NCI-H2107 treated with DMSO at 0.1 percent for 48 hours (cell line): ENCODE results near the gene EXOC4.
"Not testable (repeated sequence)": the region's sequence is repeated elsewhere in the genome, so short reads cannot be mapped to it uniquely, and the experiment has no call there.

ENCODE experiments used
- DNase-seq: peaks from one replicate; lab custom pipeline; 2025; ENCODE audit not compliant: unreplicated experiment; lab: John Stamatoyannopoulos, UW

Gene EXOC4

DNA sequence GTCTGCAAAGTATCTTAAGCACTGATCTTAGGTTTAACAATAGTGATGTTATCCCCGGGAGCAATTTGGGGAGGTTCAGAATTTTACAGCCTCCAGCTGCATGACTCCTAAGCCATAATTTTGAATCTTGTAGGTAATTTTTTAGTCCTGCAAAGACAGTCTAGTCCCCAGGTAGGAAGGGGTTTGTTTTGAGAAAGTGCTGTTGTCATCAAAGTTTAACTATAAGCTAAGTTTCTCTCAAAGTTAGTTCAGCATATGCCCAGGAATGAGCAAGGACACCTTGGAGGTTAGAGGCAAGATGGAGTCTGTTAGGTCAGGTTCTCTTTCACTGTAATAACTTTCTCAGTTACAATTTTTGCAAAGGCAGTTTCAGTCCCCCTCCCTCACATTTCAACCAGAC is 795.3 kb downstream of the EXOC4 start:
- DNase-seq, result no peak

DNA sequence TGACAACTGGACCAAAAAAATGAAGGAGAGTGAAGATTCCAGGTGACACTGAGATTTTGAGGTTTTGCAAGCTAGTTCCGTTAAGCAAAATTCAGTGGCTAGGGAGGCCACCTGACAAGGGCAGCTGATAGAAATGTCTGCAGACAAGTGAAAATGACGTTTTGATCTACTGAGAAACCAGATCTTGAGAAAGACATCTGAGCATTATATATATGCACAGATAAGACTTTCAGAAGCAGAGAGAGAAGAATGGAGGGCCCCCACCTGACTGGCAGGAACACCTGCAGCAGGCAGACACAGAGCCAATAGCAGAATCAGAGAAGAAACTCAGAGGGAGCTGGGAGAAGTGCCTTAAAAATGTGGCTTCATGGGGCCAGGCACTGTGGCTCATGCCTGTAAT is 798.1 kb downstream of the EXOC4 start:
- no peak for DNase-seq

DNA sequence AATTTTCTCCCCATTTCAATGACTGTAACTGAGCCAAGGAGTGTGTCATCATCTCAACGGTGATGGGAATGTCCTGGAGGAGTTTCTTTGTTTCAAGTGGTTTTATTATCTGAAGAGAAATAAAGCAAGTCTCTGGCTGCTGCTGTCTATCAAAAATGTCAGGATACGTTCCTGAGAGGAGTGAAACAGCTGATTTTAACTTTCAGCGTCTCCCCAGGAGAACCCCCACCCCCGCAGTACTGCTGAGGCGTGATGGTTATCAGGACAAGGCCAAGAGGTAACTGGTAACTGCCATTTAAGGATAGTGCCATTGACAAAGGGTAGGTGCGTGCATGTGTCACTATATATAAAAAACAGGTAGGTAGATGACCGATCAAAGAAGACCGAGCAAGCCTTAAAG is 803.9 kb downstream of the EXOC4 start:
- no peak for DNase-seq

DNA sequence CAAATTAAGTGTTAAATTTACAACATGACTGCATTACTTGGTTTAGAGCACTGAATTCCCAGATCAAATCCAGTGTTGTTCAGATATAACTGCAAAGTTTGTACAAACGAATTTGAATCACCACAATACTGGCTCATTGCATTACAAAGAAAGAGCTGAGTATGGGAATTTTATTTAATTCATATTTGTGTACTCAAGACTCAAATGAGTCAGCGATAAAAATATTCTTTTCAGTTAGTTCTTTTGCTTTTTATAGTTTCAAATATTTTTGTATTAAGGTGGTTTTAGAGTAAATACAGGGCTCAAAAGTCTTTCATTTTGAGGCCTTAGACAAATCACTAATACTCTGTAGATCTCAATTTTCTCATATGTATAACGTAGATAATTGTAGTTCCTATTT is 805.6 kb downstream of the EXOC4 start:
- DNase-seq, result no peak

DNA sequence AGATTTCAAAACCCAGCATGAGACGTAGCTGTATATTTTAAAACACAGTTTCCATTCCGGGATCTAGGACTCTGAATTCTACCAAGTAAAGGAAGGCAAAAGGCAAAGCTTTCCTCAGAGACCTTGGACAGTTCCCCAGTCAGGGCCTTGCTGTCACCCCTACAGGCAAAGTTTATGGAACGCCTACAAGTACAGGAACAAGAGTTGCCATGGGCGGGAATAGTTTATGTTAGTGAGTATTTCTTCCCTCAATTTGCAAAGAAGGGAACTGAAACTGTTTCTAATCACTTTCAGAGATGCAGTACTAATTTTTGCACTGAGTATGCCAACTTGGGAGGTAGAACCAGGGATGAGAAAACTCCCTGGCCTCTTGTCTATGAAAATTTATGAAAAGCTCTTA is 806.1 kb downstream of the EXOC4 start:
- no peak for DNase-seq

DNA sequence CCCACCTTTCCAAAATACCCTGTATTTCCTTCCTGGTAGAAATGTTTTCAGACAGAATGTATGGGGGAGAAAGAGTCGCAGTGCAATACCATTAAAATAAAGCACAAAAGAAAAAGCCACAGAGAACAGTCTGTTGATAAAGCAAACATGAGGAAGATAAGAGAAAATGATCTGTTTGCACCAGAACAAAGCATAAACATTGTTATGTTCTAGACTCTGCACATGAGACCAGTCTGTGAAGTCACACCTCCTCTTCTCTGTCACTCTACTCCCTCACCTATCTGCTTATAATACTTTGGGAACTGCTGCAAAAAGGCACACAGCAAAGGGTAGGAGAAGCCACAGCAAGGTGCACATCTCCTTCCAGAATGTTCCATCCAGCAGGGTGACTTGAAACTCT is 807.0 kb downstream of the EXOC4 start:
- no peak for DNase-seq

DNA sequence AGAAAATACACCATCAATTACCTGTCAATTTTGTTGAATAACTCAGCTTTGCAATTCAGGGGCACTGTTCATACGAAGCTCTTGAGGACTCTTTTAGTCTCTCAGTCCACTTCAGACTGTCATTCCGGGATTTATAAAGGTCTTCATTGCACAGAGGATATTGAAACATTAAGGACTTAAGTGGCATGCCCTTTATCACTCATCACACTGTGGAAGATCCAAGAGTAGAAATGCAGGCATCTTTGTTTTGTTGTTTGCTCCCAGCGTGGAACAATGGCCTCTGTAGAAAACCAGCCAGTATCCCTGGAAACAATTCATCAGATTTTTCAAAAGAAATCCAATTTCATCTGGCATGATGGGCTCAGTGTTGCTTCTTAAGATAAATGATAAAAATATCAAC is 808.0 kb downstream of the EXOC4 start:
- DNase-seq, result no peak

DNA sequence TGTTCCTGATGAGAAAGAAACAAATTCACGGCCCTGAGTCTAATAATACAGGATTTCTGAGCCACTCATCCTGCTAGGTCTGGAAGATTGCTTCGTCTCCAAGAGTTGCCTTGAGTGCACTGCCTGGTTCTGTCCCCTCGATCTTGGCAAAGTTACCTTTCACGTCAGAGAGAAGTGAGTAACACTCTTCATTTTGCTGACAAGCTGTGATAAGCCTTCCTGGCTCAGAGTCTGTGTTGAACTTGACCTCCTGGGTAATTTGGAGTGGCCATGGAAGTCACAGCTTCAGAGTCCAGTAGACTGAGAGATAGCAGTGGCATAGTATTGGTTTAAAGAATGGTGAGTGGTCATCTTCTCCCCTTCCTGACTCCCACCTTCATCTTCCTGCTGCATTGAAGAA is 809.6 kb downstream of the EXOC4 start:
- no peak for DNase-seq

DNA sequence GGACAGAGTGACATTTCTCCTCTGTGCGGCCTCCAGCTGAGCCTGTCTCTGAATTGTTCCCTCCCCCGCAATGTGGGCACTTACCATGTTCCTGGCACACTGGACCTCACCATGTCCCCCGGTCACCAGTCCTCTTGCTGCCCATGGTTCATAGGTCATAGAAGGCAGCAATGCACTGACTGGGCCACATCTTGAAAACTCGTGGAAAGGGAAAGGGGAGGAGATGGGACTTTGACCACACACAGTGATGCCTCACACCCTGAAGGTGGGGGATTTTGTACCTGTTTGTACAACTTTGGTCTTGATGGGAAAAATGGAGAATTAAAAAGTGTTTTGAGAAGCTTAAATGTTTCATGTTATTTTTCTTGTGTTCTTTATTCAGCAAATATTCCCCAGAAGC is 812.5 kb downstream of the EXOC4 start:
- no peak for DNase-seq

DNA sequence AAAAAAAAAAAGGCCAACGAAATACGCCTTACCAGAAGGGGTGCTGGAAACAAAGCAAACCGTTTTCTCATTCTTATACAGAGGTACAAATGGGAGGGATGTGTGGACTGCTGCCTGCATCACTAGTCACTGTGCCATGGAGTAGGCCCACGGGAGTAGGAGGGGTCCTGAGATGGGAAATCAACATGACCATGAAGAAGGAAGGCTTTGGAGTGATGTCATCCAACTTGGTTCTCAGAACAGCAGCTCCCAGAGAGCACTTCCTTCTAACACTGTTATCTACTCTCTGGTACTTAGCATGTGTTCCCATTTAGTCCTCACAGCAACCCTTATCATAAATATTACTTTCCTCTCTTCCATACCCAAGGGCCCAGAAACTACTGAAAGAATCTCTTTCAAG is 814.3 kb downstream of the EXOC4 start:
- DNase-seq, result no peak

DNA sequence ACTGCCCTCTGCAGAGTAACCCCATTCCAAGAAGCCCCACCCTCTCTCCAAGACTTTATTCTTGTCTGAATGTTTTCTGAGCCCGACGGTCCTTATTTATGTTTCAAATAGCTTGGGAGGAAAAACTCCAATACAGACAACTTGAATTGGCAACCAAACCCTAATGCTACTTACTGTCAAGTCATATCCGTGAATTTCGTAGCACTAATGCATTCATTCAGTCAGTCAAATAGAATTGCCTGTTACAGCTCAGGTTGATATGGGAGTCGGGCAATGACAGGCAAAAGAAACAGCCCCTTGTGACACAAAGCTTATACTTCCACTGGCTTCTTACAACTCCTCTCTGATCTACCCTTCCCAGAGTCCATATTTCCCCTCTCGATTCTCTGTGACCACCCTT is 815.8 kb downstream of the EXOC4 start:
- no peak for DNase-seq

DNA sequence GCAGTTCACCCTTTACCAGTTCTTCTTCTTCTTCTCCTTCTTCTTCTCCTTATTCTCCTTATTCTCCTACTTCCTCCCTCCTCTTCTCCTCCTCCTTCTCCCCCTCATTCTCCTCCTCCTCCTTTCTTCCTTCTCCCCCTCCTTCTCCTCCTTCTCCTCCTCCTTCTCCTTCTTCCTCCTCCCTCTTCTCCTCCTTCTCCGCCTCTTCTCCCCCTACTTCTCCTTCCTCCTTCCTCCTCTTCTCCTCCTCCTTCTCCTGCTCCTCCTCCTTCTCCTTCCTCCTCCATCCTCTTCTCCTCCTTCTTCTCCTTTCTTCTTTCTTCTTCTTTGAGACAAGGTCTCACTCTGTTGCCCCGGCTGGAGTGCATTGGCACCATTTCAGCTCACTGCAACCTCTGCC is 816.3 kb downstream of the EXOC4 start:
- no peak for DNase-seq

DNA sequence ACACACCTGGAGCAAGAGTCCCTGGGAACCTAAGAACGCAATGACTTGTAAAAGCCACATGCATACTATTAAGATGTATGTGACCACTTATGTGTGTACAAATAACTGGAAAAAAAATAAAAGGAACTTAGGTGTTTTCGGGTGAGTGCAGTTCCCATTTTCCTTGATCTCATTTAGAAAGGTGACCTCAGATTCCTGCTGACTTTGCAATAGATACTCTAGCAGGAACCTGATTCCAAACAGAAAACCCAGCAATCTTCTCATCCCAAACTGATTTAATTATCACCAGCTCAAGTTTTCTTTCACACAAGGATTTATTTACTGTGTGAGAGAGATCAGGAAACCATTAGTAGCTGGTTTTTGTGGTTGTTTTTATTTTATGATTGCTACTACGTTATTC is 817.8 kb downstream of the EXOC4 start:
- no peak for DNase-seq

DNA sequence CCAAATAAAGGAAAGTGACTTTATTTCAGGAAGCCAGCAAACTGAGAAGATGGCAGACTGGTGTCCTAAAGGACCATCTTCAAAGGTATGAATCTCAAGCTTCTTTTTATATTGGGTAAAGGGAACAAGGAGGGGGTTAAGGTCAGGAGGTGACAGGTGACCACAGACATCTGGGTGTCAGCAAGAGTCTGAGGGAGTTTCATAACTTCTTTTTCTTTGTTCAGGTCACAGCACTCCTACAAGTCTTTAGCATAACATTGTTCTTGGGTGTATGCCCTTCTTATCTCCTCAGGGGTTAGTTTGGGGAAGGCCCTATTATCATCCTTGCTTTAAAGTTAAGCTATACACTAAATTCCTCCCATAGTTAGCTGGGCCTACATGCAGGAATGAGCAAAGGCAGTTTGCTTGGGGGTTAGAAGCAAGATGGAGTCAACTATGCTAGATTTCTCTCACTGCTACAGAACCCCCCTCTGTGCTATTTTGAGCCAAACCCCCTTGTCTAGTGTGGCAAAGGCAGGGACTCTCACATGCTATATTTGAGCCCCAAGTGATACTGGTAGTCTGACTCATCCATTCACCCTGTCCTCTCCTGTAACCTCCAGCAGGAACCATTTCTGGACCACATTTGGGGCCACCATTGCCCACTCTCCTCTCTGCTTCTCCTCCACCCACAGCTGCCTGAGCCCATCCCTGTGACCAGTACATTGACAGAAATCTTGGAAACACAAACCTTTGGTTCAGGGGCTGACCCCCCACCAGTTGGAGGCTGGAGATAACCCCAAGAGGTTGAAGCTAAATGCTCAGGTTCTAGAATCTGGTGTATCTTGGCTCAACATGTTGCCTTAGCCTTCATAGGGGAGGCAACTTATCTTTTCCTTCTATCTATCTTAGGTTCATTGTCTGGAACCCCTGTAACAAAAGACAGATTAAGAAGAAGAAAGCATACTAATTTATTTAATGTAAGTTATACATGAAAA is 818.8 kb downstream of the EXOC4 start:
- no peak for DNase-seq

DNA sequence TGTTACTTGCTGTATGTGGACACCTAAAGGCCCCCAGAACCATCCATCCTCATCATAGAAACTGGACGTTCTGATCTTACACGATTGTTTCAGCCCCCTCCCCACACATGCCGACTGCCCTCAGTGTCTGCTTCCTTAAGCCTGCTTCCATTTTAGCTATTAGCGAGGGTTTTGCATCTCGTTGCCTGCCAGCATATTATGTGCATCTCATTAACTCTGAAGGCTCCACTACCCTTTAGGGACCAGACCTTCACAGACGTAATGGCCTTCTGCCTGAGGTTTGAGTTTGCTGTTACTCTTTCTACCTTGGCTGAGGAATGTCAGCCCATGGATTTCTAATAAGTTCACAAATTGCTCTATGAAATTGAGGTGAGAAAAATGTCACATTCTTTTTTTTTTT is 820.4 kb downstream of the EXOC4 start:
- no peak for DNase-seq

DNA sequence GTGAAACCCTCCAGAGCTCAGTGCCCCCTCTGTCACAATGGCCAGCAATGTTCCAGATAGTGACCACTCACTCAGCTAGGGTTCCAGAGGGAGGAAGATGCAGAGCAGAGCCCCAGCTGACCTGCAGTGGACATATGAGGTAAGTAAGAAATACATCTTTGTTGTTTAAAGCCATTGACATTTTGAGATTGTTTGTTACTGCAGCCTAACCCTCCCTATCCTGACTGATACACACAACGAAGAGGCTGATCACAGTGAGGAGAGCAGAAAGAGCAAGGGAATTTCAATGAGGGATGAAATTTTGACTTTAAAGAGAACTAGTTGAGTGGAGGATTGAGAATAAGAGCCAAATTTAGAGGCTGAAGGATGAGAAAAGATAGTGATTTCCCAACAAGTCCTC is 822.9 kb downstream of the EXOC4 start:
- no peak for DNase-seq

DNA sequence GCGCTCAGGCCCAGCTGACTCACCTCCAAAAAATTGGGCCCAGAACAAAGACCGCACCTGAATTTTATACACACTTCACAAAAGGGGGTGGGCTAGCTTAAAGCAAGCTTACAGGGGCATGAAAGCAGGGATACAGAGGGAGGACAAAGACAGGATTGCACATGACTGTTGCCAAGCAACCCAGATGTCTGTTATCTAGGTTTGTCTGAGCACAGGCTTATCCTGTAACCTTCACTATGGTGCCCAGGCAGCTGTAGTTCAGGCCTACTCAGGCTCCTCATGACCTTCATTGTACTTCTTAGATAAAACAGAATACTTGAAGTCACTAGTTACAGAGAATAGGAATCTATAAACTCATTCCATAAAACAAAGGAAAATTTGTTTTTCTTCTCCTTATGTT is 824.7 kb downstream of the EXOC4 start:
- not testable (repeated sequence) for DNase-seq

DNA sequence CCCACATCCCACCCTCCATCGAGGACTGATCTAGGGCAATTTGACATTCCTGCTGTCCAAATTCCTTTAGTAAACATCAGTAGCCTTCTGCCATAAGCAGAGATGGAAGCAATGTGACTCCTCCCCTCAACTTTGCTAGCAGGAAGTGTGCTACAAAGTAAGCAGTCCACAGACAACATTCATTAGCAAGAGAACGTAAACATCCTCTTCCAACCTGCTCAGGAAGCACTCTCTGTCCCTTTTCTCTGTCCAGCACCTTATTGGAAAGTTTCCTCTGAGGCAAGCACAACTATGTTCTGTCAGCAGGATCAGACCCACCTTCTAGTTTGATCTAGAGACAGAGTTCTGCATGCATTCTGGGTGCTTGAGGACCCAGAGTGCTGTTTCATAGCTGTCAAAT is 826.1 kb downstream of the EXOC4 start:
- DNase-seq, result no peak

DNA sequence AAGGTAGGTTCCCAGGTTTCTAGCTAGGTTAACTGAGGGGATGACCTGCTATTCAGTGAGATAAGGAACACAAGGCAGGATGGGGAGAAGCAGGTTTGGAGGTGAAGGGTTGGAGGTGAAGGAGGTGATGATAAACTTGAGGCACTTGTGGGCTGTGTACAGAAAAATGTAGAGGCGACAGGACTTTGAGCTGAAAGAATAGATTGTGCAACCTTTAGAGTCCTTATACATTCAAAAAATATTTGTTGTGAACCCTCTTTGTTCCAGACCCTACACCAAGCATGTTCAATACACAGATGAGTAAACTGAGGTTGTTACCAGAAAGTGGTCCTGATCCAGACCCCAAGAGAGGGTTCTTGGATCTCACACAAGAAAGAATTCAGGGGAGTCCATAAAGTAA is 828.8 kb downstream of the EXOC4 start:
- no peak for DNase-seq

DNA sequence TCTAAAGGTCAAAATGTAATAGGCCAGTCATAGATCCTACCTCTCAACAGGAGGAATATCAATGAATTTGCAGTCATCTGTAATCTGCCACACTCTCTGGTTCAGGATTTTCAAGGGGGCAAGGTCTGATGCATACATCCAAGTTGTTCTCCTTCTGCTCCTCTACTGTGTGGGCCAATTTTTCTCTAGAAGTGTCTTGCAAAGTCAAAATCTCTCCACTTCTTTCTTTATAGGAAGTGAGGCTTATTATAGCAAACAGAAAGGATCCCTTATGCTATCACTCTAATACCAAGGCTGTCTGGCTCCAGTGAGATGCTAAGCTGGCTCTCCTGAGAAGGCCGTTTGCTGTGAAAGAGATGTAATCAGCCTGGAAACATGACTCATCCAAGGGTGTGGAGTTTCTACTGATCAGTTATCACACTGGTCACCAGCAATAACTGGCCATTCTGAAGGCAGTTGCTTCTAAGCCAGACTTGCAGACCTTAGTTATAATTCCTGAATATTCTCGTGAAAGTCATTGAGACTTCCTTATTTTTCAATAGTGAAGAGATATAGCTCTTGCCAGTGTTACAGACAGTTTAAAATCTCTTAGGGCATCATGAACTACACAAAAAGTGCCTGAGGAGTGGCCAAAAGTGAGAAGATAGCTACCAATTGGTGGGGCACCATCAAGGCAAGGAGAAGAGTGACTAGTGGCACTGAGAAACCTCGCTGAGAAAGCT is 831.0 kb downstream of the EXOC4 start:
- no peak for DNase-seq

DNA sequence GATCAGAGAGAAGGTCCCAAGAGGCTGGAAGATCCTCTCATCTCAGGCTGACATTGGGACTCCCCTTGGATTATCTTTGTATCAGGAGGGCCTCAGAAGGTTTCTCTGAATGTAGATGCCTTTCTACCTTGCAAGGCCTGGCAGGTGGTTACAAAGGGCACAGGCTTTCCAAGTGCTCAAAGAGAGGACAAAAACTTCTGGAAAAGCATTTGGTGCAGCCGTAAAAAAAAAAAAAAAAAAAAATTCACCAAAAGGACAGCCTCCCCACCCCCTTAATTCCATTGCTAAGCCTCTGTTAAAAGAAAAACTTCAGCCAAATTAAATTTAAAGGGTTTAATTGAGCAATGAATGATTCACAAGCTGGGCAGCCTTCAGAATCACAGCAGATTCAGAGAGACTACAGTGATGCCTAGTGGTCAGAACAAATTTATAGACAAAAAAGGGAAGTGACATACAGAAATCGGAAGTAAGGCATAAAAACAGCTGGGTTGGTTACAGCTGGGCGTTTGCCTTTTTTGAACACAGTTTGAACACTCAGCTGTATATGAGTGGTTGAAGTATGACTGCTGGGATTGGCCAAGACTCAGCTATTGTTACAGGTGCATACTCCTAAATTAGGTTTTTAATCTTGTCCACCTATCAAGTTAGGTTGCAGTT is 831.7 kb downstream of the EXOC4 start:
- DNase-seq, result no peak

DNA sequence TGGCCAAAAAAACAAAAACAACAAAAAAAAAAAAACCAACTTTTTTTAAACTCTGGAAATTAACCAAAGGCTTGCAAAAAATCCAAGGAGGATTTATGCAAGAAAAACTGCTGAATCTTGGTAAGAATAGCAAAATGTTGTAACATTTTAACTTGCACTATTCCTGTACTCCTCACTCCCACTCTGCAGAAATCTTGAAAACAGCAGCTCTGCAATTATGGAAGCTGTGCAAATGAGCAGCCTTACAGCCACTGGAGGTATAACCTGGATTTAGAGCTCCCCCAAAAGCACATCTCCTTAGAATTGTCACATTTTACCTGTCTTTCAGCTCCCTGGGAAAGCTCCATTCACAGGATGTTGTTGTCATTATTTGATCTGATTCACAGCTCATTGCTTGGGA is 832.4 kb downstream of the EXOC4 start:
- DNase-seq, result no peak
